ENCODE data around the gene SESN3.
"Not testable (repeated sequence)": the region's sequence is repeated elsewhere in the genome, so short reads cannot be mapped to it uniquely, and the experiment has no call there.

SESN3 gene

DNA sequence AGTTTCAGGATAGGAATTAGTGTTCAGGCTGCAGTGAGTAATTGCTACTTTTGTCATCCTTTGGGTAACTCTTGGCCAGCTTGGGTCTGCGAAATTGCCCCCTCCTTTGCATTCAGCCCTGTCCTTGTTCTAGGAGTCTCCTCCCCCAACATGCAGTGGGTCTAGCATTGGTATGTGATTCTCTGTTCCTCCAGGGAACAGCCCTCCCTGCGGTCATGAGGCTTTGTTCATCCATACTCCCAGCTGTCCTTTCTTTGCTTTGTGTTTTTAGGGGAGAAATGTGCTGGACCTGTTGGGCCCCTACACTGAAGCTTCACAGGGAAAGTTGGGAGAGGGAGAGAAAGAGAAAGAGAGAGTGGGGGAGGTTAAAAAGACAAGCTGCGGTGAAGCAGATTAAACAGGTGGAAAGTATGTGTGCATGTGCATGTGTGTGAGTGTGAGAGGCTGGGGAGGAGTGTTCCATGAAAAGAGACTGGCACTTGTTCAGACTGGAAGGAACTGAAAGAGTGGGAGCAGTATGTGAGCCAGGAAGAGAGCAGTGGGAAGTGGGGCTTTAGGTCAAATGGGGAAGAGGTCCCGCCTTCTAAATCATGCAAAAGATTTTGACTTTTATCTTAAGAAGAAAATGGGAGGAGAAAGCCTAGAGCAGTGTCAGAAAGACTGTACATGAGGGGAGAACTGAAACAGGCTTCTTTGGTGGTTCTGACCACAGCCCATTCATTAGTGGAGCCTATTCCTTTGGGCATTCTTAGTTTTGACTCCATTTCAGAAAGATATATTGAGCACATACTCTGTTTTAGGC is 17.9 kb upstream of the SESN3 start:
- no peak for DNase-seq

GRCh38 chr11:95247883-95248282 is 16.9 kb upstream of the SESN3 start:
- no peak for DNase-seq

DNA sequence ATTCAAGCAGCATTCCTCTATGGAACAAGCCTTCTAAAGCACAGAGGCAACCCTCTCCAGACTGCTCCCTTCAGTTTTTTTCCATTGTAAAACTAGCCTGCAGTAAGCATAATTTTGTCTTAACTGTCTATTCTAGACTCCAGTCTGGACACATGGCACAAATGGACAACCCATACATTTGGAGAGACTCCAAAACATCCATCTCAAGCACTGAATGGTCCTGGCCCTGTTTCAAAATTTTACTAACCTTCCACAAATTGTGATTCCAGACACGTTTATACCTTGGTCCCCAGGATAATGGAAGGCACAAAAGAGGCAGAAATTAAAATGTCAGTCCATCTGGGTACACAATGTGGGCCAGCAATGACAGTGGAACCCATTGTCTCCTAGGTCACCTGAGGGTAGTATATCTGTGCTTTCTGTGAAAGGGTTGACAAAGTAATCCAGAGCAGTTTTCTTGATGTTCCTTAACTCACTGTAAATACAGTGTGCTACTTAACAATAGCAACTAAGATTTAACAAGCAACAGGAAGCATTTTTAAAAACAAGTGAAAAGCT is 16.2 kb upstream of the SESN3 start:
- no peak for DNase-seq

DNA sequence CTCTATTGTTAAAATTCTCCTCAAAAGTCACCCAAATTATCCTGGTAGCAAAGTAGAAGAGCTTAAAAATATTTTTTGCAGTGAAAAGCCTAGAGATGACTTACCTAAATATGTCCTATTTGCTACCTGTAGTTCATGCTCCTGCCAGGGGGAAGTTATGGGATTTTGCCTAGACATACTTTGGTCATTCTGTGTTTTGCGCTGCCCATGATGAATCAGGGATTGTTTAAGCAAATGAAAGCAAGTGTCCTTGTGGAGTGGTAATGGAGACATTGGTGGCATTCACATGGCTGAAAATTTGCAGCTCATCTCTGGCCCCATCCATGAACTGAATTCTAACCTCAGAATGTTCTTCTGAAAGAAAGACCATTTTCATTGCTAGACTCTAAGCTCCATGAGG is 14.6 kb upstream of the SESN3 start:
- DNase-seq, result no peak

DNA sequence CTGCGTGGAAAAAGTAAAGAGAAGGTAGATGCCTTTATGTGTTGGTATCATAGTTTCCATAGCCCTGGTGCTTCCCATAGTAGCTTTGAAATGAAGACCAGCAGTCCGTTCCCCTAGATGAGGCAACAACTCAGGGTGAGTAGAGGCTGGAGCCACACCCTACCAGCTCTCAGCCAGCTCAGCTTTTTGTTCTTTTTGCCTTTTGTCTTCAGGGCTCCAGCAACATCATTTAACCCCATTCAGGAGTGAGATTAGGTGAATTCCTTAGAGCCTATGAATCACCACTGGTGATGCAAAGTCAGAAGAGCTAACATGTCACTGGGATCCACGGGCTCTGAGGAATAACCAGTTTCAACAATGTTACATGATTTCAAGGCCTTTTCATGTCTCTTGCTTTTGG is 14.0 kb upstream of the SESN3 start:
- DNase-seq, result no peak

- no peak for DNase-seq
Measured at GRCh38 chr11:95243673-95244072, 12.7 kb upstream of the SESN3 start.

DNA sequence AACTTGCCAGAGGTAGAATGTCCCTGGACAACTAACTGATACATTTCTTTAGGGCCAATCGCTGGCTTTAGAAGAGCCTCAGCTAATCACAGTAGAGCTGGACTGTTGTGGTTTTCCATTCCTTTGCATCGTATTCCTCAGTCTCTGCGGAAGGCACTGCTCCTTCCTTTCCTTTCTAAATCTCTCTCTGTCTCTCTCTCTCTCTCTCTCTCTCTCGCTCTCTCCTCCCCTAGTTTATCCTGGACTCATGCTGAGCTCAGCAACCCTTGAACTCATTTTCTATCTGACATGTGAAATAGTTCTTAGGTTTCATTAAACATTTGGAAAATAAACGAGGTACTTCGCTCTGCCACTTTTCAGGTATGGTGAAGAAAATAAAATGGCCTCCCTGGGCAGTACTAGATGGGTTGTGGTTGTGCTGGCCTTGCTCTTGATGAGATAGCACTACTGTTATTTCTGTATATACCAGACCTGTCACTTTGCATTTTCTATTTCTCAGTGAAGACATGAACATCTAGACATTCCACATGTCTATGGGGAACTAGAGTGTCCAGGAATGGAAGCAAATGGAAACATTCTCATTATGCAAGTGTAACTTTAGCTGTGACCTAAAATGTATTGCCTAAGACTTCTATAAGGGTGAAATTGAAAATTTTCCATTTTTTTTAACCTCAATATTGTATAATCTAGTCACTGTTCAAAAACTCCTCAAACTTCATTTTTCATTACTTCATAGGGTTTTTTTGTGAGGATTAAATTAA is 12.0 kb upstream of the SESN3 start:
- DNase-seq, result no peak

DNA sequence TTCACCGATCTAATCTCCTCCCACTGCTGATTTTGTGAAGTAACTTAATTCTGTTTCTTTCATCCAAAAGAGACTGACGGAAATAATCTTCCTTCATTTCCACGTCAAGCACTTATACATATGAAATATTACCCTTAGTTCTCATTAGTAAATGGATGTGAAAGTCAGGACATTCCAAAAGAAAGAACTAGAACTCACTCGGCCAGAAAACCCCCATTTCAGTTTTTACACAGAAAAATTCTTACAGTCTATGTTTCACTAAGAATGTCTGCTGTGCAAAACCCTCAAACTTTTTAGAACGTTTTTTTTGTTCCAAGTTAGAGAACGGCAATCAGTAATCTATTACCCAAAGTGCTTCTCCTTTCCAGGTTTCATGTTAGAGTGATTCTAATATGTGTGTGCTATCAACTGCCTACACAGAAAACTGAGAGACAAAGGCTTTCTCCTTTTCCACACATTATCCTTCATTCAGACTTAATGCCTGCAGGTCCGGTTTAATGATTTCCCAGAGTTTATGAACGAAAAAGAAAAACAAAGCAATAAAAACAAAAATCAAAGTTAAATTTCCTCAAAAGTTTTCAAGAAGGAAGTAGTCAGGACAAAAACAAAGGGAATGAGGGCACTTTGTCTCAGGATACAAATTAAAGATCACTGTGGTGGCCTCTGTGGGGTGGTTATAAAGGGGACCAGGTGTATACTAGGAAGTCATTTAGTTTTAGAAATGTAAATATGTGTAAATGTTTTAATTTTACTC is 11.3 kb upstream of the SESN3 start:
- no peak for DNase-seq

- no peak for DNase-seq
Measured at GRCh38 chr11:95241681-95242081, 10.7 kb upstream of the SESN3 start.

- DNase-seq, result no peak
Measured at GRCh38 chr11:95239871-95240649, 9.1 kb upstream of the SESN3 start.

GRCh38 chr11:95232666-95233065 is 1.7 kb upstream of the SESN3 start:
- no peak for DNase-seq

GRCh38 chr11:95231881-95232605 is 1.0 kb upstream of the SESN3 start:
- peak; percentile 64 for DNase-seq

GRCh38 chr11:95230810-95231126 is 234 bp downstream of the SESN3 start:
- no peak for DNase-seq

- peak; percentile 9 for DNase-seq
Measured at GRCh38 chr11:95229993-95230809, 801 bp downstream of the SESN3 start.

DNA sequence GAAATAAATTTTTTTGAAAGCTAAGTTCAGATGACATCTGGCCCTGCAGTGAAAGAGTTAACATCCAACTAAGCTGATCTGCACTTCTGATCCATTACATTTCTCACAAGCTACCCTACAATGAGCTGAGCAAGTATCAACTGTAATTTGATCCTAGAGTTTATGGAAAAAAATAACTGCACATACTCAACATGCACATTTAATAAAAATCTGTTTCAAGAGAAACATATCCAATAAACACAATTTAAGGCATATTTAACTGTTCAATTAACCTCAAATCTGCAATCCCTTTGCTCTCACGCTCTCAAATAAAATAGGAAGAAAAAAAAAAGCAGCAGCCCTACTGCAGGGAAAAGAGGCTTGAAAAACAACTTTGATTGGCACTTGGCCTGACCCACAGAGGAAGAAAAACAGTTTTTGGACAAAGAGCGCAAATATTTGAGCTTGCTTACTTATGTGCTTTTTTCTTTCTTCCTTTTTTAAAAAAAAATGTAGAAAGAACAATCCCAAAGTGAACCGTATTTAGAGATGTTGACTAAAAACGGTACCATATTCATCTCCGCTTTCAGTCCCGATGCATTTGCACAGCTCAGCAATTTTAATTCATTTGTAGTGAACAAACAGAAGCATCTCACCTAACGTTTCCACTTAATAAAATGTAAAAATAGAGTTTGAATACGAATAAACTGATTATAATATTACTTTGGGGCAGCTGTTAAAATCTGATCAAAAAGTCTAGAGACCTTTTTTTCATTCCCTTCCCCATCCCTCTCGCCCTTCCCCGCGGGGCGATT is 1.6 kb downstream of the SESN3 start:
- no peak for DNase-seq

GRCh38 chr11:95228081-95228749 is 2.8 kb downstream of the SESN3 start:
- DNase-seq, result no peak

- DNase-seq, result not testable (repeated sequence)
Measured at GRCh38 chr11:95227060-95227459, 3.9 kb downstream of the SESN3 start.

- no peak for DNase-seq
Measured at GRCh38 chr11:95222817-95223216, 8.2 kb downstream of the SESN3 start.

DNA sequence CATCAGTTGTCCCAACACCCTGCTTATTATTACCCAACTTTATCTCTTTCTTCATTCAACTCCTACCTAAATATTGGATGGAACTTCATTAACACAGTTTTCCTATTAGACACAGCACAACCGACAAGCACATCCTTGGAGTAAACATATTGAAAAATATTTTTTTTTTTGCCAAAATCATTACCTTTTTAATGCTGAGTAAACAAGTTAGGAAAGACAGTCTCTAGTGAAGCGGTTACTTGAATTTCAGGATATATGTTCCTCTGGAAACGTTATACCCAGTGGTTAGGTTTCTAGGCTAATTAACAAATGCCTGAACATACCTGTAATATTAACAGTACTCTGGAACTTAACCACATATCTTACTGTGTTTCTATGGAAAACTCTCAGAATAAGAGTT is 11.4 kb downstream of the SESN3 start:
- DNase-seq, result no peak

- no peak for DNase-seq
Measured at GRCh38 chr11:95218149-95218548, 12.9 kb downstream of the SESN3 start.

All from central memory CD4-positive, alpha-beta T cell (primary cell).